NCI-H187 treated with DMSO at 0.1 percent for 48 hours (cell line): ENCODE data around the gene LENG1.

Experiments
- DNase-seq: peaks from one replicate; lab custom pipeline; 2025; lab: John Stamatoyannopoulos, UW

Gene LENG1

DNA sequence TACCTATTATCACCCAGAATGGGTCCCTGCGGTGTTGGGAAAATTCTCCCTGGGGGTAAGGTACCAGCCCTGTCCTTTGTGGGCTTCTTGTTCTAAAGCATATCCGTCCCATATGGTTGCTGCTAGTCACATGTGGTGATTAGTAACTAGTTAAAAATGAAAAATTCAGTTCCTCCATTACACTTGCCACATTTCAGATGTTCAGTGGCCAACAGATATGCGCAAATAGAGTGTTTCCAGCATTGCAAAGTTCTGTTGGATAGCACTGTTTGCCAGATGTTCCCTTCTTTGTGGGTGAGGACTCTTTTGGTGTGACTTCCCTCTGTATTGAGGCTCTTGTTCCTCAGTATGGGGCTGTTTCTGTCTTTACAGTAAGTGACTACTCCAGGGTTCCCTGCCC lies 18.2 kb downstream of the LENG1 start:
- no peak for DNase-seq

DNA sequence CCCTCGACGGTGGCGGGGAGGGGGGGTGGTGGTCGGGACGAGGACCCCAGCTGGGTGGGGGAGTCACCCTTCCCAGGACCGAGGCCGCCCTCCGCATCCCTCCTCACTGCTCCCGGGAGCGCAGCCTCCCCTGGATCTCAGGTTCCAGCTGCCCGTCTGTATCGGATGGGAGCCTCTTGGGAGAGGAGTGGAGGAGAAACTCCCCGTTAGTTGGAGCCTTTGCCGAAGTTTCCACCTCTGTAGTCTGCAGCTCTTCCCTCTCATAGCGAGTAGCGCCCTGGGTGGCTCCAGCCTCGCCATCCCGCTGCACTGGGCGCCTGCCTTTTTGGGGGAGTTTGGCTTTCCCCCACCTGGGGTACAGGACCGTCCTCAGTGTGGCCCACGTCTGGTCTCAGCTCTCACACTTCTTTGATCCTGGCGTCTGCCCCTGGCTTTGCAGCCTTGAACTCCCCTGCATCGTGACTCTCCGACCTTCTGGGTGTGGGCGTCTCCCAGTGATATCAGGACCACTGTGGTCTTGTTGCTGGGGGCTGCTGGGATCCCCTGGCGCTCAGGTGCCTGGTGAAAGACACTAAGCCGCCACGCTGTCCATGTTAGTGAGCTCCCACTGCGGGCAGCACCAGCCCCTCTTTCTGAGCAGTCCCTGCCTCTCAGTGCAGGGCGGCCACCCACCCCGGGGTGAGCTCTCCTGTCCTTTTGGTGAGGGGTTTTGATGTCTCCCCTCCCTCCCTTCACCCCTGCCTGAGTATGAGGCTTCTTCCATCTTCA lies 20.8 kb downstream of the LENG1 start:
- no peak for DNase-seq

DNA sequence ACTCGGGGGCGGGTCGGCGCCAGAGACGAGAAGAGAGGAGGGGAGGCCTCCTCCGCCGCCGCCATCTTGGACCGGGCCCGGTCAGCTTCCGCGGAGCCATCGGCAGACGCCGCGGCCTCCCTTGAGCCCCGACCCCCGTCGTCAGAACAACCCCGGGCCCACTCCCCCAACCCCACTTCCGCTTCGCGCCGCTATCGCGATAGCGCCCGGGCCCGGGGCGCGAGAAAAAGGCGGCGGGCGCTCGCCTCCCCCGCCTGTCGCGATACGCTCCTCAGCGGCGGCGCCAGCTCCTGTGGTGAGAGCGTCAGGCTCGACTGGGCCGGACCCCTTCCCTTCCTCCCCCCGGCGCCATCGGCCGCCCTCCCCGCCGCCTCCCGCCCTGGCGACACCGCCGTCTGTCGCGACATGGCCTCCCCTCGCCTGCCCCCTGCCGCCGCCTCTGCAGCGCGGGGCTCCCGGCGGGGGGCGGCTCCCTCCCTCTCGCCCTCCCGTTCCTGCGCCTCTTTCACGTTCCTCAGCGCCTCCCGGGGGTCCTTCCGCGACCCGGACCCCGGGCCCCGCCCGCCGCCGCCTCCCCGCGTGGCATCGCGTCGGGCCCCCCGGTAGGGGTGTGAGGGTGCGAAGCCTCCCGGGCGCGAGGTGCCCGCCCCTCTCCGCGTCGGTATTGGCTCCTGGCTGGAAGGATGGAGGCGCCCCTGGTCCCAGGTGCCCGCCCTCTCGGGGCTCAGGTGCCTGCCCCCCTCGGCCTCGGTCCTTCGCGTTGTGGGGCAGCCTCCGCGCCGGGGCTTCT lies 21.6 kb downstream of the LENG1 start, which contains the start of gene CNOT3:
Gene CNOT3, plus strand, starts transcription at position 64 of the 790 bp plus-strand sequence. CDS start 5,217 bp downstream, outside the sequence.
- no peak for DNase-seq

DNA sequence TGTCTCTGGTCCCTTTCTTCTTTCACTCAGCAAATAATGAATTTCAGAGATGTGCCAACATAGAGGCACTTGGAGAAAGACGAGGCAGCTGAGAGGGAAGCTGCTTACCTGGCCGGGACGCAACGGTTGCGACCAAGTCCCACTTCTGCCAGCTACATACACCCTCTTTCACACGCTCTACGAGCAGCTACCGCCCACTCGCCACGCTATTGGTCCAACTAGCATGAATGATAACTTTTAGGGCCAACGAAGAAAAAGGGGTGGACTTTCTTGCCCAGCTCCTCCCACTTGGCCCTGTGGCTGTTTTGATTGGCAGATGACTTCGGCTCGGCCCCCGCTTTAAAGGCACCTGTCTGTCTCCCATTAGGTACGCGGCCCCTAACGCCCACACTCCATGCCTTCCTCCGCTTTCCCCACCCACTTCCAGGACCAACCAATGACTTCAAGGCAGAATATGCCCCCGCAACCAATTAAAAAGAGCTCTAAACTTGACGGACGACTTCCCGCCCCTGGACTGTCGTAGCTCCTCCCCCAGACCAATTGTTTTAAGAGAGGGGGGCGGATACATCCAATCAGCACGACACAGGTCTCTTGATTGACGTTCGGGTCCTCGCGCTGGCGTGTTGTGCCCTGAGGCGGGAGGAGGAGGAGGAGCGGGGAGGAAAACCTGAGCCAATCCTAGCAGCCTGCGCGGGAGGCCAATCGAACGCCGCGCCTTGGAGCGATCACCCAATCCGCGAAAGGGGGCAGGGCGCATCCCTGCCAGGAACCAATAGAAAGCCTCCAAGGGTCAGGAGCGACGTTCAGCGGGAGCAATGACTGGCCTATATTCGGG lies 22.4 kb downstream of the LENG1 start:
- peak; percentile 100 for DNase-seq

DNA sequence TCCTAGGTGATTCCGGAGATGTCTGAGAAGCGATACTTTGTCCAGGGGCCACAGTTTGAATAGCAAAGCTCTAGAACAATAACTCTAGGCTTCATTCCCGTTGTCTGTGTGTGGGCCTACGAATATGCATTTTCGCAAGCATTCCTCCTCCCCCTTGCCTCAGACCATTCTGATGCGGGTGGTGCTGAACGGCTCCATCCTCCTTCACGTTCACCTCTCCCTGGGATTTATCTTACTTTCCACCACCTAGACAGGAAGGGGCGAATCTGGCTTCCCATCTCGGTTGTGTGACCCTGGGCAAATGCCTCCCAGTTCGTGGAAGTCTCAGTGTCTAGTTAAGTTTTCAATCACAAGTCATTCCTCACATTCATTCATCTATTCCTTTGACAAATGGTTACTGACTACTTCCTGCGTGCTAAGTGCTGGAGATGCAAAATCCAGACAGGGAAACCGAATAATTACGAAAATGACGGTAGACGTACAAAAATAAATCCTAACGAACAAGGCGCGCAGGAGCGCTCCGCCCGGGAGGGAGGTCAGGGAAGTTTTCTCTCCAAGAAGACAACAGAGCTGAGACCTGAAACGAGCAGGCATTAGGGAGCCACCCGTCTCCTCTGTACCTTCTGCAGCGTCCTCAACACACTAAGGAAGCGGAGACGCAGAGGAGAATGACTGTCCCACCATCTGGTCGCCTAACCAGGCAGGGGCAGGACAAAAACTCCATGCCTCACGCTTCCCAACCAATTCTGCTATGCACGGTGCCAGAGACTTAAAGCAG lies 23.2 kb downstream of the LENG1 start:
- no peak for DNase-seq

DNA sequence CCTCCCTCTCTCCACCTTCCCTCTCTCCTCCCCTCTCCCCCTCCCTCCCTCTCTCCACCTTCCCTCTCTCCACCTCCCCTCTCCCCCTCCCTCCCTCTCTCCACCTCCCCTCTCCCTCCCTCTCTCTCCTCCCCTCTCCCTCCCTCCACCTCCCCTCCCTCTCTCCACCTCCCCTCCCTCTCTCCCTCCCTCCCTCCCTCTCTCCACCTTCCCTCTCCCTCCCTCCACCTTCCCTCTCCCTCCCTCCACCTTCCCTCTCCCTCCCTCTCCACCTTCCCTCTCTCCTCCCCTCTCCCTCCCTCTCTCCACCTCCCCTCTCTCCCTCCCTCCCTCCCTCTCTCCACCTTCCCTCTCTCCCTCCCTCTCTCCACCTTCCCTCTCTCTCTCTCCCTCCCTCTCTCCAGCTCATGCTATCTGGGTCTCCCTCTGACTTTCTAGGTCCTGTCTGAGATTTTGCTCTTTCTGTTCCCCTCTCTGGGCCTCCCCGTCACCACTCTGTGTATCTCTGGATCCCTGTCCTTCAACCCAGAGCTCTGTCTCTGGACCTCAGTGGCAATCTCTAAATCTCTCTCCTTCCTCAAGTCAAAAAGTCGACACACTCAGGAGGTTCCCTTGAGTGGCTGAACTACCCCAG lies 25.4 kb downstream of the LENG1 start:
- no peak for DNase-seq

DNA sequence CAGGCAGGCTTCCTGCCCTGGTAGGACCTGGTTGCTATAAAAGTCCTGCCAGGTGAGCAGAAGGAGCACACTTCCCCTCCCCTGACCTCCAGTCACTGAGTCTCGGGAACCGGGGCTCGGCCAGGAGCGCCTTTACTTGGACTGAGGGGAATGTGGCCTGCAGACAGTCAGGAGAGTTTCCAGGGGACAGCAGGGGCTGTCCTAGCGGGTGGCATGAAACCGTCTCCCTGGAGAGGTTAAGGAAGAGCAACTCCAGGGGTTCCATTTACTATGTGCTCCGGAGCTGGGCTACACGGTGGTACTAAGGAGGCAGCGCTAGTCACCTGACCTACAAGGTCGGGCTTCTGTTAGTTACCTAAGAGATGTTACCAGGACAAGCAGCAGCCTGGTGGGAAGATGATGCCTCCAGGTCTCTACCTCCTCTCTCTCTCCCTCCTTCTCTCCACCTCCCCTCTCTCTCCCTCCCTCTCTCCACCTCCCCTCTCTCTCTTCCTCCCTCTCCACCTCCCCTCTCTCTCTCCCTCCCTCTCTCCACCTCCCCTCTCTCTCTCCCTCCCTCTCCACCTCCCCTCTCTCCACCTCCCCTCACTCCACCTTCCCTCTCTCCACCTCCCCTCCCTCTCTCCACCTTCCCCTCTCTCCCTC lies 26.1 kb downstream of the LENG1 start:
- no peak for DNase-seq

DNA sequence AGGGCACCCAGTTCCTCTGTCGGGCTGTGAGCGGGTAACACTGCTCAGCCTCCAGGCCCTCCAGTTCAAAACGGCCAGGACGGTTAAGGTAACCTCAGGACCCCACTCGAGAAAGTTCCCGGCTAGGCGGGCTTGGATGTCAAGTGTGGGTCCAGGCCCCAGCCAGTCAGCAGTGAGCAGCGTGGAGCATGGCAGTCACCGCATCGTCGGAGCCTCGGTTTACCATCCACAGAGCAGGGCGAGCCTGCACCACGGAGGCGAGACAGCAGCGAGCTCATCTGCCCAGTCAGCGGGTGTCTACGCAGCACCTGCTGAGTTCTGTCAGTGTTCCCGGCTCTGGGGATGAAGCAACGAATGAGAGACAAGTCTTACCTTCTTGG lies 29.9 kb downstream of the LENG1 start:
- DNase-seq: no peak

DNA sequence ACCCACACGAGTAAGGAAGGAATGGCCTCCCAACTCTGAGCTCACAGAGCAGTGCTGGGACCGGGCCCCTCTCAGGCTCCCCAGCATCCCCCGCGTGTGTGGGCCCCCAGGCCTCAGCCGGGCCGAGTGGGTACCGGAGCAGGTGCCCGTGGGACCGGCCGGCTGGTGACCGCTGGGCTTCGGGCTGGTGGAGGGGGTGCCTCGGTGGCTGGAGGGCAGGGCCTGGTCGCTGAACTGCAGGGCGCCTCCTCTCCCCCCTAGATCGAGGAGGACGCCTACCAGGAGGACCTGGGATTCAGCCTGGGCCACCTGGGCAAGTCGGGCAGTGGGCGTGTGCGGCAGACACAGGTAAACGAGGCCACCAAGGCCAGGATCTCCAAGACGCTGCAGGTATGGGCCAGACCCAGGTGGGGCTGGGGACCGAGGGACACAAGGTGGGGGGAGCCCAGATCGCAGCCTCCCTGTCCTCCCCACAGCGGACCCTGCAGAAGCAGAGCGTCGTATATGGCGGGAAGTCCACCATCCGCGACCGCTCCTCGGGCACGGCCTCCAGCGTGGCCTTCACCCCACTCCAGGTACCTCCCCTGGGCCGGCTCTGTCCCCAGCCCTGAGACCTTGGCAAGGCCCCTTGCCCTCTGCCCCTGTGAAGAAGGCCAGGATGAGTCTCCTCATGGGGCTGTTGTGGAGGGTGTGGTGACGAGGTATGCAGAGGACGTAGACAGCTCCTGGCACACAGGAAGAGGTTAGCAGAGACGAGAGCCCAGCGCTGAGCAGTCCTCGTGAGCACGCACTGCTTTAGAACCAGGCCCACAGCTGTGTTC lies 30.5 kb downstream of the LENG1 start:
- no peak for DNase-seq

DNA sequence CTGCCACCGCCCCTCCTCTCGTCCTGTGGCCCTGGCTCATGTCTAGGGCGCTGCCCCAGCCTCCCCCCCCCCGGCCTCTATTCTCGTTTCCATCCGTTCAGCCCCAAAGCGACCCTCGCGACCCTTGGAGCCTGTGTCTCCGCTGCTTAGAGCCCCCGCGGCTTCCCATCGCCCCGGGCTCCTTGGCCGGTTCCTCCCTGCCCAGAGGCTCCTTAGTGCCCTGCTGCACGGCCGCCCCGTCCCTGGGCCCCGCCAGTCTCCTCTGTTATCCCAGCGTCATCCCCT lies 31.1 kb downstream of the LENG1 start:
- DNase-seq: no peak

DNA sequence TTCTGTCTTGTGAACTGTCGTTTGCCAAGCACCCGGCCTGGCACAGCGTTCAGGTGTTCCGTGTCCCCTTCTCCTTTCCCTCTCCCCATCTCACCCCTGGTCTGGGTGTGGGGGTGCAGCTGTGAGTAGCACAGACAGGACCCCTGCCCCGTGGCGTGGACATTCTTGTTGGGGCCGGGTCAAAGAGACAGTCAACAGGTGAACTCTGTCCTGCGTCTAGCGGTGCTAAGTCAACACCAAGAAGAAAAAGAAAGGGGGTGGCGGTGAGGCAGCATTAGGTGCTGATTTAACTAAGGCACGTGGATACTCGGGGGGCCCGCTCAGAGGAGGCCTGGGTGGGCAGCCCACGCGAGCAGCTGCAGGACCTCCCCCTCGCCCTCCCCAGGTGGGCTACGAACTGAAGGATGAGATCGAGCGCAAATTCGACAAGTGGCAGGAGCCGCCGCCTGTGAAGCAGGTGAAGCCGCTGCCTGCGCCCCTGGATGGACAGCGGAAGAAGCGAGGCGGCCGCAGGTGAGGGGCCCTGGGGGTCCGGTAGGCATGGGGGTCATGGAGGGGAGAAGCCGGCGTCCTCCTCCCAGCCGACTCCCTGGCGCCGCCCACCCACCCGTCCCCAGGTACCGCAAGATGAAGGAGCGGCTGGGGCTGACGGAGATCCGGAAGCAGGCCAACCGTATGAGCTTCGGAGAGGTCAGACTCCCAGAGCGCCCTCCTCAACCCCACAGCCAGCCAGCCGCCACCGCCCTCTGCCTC lies 31.7 kb downstream of the LENG1 start:
- no peak for DNase-seq

DNA sequence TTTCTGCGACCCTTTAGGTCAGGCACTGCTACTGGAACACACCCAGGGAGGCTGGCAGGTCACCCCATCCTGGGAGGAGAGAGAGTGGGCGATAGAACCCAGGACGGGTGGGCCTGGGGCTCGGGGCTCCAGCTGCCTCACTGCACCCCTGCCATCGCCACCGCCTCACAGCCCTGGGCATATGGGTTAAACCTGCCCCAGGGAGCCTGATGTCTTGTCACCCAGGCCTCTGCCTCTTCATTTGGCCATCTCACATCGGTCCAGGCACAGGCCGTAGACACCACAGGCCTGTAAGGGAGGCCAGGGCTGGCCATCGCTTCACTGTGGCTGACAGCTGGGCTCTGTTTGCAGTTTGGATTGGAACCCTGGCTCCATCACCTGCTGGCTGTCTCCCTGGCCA lies 33.8 kb downstream of the LENG1 start:
- no peak for DNase-seq

DNA sequence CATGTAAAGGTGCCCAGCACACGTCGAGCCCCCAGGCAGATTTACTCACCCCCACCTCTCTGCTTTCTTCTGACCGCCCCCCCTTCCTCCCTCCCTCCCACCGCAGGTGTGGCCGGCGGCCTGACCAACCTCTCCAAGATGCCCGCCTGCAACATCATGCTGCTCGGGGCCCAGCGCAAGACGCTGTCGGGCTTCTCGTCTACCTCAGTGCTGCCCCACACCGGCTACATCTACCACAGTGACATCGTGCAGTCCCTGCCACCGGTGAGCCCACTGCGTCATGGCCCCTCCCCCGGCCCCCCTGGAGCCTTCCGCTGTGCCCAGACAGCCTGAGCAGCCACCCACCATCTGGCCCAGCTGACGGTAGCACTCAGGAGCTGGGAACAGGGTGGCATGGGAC lies 35.1 kb downstream of the LENG1 start:
- DNase-seq: no peak

DNA sequence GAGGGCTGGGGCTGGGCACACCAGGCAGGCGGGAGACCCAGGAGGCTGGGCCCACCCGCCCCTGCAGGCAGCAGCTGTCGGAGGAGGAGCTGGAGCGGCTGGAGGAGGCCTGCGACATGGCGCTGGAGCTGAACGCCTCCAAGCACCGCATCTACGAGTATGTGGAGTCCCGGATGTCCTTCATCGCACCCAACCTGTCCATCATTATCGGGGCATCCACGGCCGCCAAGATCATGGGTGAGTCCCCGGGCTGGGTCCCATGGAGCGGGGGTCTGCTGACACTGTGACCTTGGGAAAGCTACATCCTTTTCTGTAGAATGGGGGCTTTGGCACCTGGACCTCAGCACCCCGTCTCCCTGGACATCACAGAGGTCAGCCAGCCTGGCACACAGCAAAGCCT lies 35.8 kb downstream of the LENG1 start:
- no peak for DNase-seq

DNA sequence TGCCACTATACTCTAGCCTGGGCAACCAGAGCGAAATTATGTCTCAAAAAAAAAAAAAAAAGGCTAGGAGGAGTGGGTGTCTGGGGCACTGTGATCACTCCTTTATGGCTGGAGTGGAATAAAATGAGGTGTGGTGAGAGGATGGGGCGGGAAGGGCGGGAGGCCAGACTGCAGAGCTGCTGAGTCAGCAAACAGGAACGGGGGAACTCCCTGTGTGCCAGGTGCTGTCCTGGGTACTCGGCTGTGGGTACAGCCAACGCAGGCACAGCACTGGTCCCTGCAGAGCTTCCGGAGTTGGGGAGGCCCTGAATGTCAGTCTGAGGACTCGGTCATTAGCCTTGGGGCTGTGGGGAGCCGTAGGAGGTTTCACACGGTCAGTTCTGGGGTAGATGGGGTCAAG lies 38.3 kb downstream of the LENG1 start:
- DNase-seq: no peak

DNA sequence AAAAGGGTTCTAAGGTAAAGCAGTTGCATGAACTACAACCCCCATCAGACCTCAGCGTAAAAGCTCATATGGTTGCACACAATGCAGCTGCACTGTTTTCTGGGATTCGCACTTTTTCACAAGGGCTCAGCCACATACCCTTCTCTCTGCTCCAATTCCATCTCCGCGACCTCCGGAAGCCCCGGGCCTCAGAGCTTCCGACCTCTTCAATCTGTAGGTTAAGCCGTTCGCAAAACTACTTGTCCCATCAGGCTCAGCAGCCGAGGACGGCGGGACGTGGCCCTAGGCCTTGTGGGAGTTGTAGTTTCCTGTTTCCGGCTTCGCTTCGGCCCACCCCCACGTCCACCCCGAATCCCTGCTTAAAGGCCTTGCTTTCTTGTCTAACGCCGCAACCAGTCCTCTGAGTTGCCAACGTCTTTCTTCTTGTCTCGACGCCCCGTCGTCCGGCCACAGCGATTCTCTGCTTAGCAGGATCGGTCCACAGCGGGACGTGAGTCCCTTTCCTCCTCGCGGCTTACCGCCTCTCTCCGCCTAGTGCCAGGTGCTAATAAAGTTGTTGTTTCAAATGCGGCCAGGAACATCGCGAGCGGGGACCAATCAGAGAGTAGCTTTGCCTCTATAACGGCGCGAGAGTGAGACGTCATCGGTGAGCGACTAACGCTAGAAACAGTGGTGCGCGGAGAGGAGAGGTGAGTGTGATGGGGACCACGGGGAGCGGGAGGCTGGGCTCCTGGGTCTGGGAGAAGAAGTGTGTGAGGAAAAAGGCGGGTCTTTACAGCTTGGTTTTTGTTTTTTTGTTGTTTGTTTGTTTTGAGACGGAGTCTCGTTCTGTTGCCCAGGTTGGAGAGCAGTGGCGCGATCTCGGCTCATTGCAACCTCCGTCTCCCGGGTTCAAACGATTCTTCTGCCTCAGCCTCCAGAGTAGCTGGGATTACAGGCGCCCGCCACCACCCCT lies 44.1 kb downstream of the LENG1 start, which contains the start of the genes PRPF31 and TFPT:
Gene PRPF31, plus strand, starts transcription at position 646 of the 955 bp plus-strand sequence. CDS start 2,525 bp downstream, outside the sequence.
Gene TFPT, minus strand, starts transcription at position 549 of the 955 bp plus-strand sequence. Its CDS starts 388 bp downstream, at position 161.
- DNase-seq: peak; percentile 94

DNA sequence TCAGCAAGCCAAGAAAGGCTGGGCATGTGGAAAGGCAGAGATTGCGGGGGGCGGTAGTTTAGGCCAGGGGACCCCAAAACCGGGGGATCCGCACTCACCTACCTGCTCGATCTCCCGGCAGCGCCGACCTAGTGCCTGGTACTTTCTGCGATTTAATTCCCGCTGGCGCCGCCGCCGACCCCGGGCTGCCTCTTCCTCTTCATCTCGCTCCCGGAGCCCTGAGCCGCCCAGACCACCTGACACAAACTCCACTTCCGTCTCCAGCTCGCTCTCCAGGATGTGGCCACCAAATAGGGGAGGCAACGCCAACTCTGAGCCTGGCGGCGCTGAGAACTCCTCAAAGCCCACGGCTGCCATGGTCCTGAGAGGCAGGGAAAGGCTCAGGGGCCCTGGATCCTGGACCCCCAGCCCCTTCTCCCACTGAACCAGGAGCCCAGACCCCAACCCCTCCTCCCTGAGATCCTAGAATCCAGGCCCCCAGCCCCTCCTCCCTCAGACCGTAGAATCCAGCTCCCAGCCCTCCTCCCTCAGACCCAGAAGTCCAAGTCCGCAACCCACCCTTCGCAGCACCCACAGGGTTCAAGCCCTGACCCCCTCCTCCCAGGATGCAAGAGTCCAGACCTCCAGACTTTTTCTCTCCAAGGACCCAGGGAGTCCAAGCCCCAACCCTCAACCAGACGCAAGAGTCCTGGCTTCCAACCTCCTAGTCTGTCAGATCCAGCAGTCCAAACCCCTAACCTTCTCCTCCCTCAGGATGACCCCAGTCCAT lies 45.0 kb downstream of the LENG1 start:
- DNase-seq: no peak
